Hematopoietic multipotent progenitor cell treated with erythropoietin and hydrocortisone succinate and interleukin-3 and kit ligand, for 17 days (in vitro differentiated cells): Measurements from ENCODE around the gene ROBO4.

Experiments
- DNase-seq: peaks from one replicate; pipeline ENCODE4 v3.0.0-alpha.2; 2015; ENCODE audit warnings: low spot score

Gene ROBO4

DNA sequence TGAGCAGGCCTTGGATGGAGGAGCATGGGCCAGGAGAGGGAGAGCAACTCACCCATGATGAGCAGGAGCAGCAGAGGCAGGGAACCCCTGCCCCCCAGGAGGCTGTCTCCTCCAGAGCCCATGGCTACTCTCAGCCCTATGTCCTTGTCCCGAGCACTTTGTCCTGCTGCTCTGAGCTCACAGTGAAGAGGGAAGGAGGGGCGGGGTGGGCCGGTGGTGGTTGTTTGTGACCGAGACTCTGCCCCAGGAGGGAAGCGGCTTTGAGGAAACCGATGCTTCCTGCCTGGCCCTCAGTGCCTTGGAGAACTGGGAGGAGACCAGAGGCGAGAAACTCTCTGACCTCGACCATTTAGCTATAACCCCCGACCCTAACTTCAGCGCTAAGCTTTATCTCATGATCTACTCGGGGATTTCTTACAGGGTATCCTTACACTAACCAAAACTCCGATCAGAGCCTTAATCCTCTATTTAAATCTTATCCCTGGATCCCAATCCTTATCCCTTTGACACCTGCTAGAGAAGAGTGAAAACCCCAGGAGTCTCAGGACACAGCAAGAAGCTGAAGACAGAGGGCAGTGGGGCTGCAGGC is at the start of gene ROBO4:
Gene ROBO4 (minus strand): TSS at position 192 of the 589 bp plus-strand sequence. CDS start 70 bp downstream, at position 122.
- DNase-seq, result no peak

GRCh38 chr11:124946735-124947141 is 49.1 kb upstream of the ROBO4 start:
- no peak for DNase-seq

DNA sequence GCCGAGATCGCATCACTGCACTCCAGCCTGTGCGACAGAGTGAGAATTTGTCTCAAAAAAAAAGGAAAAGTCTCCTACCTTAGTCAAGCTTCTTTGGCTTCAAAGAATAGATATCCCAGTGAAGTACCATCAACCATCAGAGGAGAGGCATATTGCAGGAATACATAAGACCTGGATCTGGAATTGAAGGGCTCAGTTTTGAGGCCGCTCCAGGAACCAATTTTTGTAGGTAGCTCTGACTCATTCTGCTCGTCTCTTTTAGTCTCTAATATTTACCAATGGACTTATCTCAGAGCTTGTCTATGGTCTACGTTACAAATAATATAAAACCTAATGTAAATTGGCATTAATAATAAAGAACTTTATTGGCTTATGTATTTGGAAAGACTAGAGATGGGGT is 48.2 kb upstream of the ROBO4 start:
- DNase-seq, result no peak

DNA sequence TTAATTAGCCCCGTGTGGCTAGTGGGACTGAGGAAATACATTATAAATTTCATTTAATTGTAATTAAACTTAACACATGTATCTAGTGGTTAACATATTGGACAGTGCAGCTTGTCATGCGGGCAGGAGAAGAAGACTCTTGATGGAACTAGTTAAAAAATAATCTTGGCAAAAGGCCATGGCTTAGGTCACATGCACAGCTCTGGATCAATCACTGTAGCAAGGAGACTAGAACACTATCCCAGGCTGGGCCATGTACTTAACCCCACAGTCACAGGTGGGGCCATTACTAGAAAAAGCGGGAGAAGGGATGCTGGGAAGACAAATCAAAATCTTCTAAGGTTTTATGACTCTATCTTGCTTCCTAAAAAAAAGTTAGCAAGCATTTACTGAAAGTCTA is 46.9 kb upstream of the ROBO4 start:
- DNase-seq, result no peak

GRCh38 chr11:124943741-124944140 is 46.1 kb upstream of the ROBO4 start:
- no peak for DNase-seq

DNA sequence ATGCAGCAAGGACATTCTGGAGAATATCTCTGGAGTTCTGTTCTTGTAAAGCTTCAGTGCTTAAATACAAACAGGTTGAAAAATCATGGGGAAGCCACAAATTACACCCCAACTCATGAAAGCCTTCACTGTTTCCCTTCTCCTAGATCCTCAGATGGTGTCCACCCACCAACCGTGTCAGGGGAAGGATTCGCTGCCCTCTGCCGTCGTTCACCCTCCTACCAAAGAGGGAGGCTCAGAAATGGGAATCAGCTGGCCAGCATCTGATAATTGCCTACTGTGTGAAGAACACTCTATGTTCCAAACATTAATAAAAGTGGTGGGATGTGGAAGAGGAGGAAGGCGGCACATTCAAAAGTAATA is 45.6 kb upstream of the ROBO4 start:
- no peak for DNase-seq

DNA sequence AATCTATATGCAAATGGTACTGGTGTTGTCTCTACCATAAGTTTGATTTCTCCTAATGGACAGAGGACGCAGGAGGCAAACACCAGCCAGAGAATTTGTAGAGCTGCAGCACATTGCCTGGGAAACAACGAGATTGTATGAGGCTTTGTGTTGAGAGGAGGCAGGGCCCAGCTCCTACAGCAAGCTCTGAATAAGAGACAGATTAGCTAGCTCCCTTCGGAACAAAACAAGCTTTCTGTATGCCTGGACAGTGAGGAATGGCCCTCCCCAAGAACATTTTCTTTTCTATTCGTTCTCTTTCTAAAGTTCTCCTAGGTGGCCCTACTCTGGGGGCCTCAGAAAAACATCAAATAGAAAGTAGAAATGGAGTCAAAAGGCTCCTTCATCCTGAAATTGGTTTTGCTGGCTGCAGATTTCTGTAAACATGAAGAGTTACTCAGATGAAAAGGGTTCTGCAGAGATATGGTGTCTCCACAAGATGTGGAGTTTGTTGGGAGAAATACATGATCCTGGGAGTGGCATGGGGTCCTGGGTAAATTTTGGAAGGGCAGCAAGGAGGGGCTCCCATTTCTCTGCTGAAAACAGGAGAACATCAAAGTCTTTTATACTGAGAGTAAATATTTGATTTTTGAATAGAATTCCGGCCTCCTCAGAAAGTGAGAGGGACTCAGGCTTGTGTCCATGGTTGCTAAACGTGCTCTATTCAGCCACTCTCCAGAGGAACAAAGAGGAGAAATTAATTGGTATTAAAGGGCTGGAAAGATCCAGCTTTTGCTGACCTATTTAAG is 45.0 kb upstream of the ROBO4 start:
- no peak for DNase-seq

GRCh38 chr11:124941703-124942102 is 44.0 kb upstream of the ROBO4 start:
- no peak for DNase-seq

DNA sequence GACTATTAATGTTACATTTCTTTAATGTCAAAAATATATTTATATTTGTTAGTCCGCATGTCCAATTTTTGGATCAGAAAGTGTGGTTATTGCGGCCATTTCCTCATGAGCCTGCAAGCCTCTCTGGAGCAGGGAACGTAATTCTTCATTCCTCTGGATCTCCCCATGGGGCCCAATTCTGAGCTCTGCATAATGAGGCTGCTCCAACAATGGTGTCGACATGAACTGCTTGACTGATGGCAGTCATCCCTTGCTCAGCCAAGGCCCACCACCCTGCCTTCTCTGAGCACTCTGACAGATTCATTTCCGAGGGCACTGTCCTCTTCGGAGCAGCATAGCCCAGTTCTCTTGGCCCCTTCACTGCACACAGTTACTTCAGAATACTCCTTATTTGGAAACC is 41.3 kb upstream of the ROBO4 start:
- no peak for DNase-seq

DNA sequence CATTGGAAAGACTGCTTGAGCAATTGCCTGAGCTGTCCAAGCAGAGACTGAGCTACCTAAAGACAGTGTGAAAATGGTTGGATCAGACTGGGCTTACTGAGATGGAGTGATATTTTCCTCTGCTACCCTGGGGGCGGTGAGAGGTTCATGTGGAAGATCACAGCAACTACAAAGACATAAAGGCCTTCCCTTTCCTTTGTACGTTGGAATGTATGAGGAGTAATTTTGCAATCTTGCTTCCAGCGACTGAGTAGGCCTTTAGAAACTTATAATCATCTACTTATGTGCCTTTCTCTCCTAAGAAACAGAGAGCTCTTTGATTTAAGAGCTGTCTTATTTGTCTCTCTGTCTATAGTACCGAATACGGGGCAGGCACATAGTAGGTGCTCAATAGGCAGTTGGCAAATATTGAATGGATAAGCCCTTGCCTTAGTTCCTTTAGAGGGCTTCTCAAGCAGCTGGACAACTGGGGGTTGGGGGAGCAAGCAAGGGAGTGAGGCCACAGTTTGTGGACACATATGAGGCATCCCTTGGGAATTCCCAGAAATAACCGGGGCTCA is 40.6 kb upstream of the ROBO4 start:
- no peak for DNase-seq

DNA sequence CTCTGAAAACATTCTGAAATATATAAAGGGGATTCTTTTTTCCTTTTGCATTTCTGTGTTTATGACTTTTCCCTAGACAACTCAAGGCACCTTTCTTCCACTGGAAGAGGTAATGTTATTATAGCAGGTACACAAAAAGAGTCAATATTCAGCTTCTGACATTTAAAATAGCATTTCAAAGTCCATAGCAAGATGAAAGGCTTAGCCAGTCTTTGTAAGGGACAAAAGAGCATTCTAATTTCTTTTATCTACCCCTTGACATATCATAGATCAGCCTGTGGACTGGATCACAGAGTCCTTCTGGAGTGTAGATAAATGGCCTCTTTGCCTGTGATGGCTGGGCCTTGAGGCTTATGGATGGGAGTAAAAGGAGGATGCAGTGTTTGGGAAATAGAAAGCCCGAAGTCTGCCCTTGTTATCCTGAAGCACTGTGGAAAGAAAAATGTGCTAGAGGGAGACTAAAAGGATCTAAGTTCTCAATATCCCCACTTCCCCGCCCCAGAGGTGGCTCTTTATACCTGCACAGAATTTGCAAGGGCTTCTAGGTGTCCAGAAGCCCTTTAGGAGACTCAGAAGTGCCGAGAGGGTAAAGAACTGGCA is 39.8 kb upstream of the ROBO4 start:
- DNase-seq, result no peak

GRCh38 chr11:124935548-124936514 is 38.2 kb upstream of the ROBO4 start, which contains the start of gene HEPACAM:
TSS of gene HEPACAM (minus strand) at chr11:124936047. CDS start at chr11:124936006, 41 bp downstream.
- DNase-seq, result no peak

- DNase-seq, result no peak
These were observed 37.3 kb upstream of the ROBO4 start for GRCh38 chr11:124934862-124935547.

- no peak for DNase-seq
These were observed 33.1 kb upstream of the ROBO4 start for GRCh38 chr11:124930799-124931198.

DNA sequence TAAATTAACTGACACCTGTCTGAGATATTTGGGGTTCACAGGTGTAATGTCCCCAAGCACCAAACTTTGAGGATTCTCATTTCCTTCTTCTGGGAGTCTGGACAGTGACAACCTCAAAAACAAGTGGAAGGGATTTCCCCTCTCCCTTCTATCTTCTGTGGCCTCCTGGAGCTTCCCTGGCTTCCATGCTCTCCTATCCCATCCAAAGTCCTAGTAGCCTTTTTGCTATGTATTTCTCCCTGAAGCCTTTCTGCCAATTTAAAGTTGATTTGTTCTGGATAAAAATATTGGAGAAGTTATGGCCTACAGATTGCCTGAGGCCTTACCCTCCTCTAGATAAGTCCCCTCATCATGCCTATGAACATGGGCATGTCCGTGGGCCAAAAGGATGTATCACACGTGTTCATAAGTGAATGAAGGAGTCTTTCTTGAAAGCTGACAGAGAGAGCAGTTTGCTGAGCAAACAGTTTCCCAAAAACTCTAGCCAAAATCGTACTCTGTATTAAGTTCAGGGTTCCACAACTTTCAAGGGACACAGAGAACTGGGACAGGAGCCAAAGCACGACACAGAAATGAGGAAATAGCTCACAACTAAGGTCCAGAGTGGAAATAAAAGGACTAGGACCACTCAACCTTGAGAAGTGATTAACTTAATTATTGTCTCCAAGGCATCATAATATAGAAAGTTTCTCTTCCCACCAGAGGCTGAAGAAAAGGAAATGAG is 31.4 kb upstream of the ROBO4 start:
- DNase-seq, result no peak

GRCh38 chr11:124923296-124923695 is 25.6 kb upstream of the ROBO4 start:
- DNase-seq, result no peak

DNA sequence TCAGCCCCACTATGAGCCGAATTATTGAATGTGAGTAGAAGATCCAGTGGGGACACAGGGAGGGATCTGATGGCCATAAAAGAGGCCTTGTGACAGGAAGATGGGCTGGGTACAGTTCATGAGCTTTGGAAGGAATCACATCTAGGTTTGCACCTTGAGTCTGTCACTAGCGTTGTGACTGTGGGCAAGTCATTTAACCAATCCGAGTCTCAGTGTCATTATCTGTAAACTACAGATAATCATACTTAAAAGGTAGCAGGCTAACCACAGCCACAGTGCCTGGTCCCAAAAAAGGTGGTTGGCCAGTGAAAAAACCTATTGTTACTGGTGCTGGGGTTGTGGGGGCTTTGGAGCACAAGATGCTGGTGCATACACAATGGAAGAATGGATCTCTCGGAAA is 25.2 kb upstream of the ROBO4 start:
- no peak for DNase-seq

DNA sequence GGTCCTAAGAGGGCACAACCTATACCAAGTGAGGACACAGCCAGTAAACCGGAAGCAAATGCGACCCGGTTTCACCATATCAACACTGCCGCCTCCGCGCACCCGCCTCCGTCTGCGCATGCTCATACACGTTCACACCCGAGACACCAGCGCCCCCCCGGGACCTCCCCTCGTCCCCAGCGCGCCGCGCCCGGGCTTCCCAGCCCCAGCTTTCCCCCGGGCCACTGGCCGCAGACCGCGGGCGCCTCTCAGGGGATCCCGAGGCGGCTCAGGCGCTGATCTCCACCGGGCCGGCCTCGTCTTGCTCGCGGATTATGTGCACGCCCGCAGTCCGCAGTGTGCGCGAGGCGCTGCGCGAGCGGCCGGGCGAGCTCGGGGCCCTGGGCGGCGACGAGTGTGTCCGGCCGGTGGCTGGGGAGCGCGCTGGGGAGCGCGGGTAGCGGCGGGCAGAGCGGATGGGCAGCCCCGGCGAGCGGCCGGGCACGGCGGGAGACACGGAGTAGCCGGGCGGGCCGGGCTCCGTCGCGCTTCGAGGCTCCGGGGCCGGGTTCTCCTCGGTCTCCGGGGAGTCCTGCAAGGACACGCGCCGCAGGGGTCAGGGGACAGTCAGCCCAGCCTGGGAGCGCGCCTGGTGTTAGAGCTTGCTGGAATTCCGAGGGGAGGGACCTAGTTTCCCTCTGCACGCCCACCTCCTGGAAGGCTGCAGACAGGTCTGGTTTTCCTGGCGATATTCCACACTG is 23.4 kb upstream of the ROBO4 start:
- DNase-seq, result no peak

GRCh38 chr11:124920356-124920755 is 22.7 kb upstream of the ROBO4 start:
- no peak for DNase-seq

DNA sequence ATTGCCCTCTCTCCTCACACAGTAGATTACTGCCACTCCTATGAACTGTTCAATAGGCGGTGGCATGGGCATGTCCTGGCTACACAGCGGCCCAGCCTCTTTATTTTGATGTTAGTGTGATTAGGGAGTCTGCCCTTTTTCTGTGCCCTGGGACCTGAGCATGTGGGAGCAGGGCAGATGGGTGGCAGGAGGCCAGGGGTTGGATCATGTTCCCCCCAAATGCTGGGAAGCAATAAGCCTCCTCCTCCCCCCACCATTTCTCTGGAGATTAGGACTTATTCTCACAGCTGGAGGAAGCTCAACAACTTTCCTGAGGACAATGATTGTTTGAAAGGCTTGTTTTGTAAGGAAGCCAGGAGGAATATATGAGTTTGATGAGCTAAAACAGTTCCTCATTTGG is 22.2 kb upstream of the ROBO4 start:
- no peak for DNase-seq
